NCI-H2107 (cell line): ENCODE data around the gene ZNF207.
"Not testable (repeated sequence)": the region's sequence is repeated elsewhere in the genome, so short reads cannot be mapped to it uniquely, and the experiment has no call there.

ENCODE experiments used
- DNase-seq: peaks from one replicate; lab custom pipeline; 2025; lab: John Stamatoyannopoulos, UW

Gene ZNF207

GRCh38 chr17:32335687-32336086, 14.3 kb upstream of the ZNF207 start:
- no peak for DNase-seq

- DNase-seq = no peak
Measured at GRCh38 chr17:32341141-32341856, 8.7 kb upstream of the ZNF207 start.

GRCh38 chr17:32341857-32342602, 7.9 kb upstream of the ZNF207 start, which contains the start of gene C17orf75:
TSS of gene C17orf75 (minus strand) at chr17:32342173. CDS start at chr17:32342139, 34 bp downstream.
- DNase-seq = peak; percentile 52

GRCh38 chr17:32342603-32343325, 7.2 kb upstream of the ZNF207 start:
- DNase-seq = no peak

- no peak for DNase-seq
Measured at GRCh38 chr17:32345951-32346600, 3.9 kb upstream of the ZNF207 start.

- no peak for DNase-seq
Measured at GRCh38 chr17:32348483-32348800, 1.5 kb upstream of the ZNF207 start.

- DNase-seq = no peak
Measured at GRCh38 chr17:32349503-32349853, 479 bp upstream of the ZNF207 start.

- no peak for DNase-seq
Measured at GRCh38 chr17:32350666-32351418, 885 bp downstream of the ZNF207 start.

GRCh38 chr17:32352734-32353133, 2.8 kb downstream of the ZNF207 start:
- not testable (repeated sequence) for DNase-seq

GRCh38 chr17:32355649-32356377, 5.9 kb downstream of the ZNF207 start:
- DNase-seq = no peak

GRCh38 chr17:32356378-32356743, 6.4 kb downstream of the ZNF207 start:
- no peak for DNase-seq

GRCh38 chr17:32356750-32357149, 6.8 kb downstream of the ZNF207 start:
- no peak for DNase-seq

- no peak for DNase-seq
Measured at GRCh38 chr17:32357615-32358014, 7.7 kb downstream of the ZNF207 start.

- DNase-seq = no peak
Measured at GRCh38 chr17:32361270-32361669, 11.3 kb downstream of the ZNF207 start.

- DNase-seq = no peak
Measured at GRCh38 chr17:32370426-32370825, 20.5 kb downstream of the ZNF207 start.

- DNase-seq = no peak
Measured at GRCh38 chr17:32382526-32383223, 32.7 kb downstream of the ZNF207 start.

GRCh38 chr17:32383926-32384434, 34.0 kb downstream of the ZNF207 start:
- no peak for DNase-seq

GRCh38 chr17:32385121-32385520, 35.2 kb downstream of the ZNF207 start:
- DNase-seq = no peak

- no peak for DNase-seq
Measured at GRCh38 chr17:32385971-32386370, 36.0 kb downstream of the ZNF207 start.

- no peak for DNase-seq
Measured at GRCh38 chr17:32386844-32387243, 36.9 kb downstream of the ZNF207 start.
